ENCODE measurements around the gene UVSSA. TPM values are rescaled to one million over a fixed set of nuclear protein-coding genes. Genes with fewer than 3 reads are reported as not detected.

UVSSA gene
- total RNA-seq, 1 donor from 2014 or later, result 22.8 TPM

GRCh38 chr4:1358421-1359143, 11.6 kb downstream of the UVSSA start:
- Mint-ChIP-seq H3K4me1 (peaks cover 4% of the 10 kb centered on the region), H3K9me3 (no peaks in the 10 kb centered on the region), H3K27ac (ENCODE audit: unreplicated experiment) (peak overlapping the region; percentile 68), H3K27me3 (ENCODE audit: low read depth) (no peaks in the 10 kb centered on the region), H3K36me3 (ENCODE audit: low read depth) (peaks cover 2% of the 10 kb centered on the region), H3K4me3 (no peak overlapping the region)
- TF ChIP-seq, protein P1, sequence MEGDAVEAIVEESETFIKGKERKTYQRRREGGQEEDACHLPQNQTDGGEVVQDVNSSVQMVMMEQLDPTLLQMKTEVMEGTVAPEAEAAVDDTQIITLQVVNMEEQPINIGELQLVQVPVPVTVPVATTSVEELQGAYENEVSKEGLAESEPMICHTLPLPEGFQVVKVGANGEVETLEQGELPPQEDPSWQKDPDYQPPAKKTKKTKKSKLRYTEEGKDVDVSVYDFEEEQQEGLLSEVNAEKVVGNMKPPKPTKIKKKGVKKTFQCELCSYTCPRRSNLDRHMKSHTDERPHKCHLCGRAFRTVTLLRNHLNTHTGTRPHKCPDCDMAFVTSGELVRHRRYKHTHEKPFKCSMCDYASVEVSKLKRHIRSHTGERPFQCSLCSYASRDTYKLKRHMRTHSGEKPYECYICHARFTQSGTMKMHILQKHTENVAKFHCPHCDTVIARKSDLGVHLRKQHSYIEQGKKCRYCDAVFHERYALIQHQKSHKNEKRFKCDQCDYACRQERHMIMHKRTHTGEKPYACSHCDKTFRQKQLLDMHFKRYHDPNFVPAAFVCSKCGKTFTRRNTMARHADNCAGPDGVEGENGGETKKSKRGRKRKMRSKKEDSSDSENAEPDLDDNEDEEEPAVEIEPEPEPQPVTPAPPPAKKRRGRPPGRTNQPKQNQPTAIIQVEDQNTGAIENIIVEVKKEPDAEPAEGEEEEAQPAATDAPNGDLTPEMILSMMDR (conservative IDR thresholded peaks at IDR 0.05), result no peak
- DNase-seq (ENCODE audit: low read depth, low spot score), result no peak

DNA sequence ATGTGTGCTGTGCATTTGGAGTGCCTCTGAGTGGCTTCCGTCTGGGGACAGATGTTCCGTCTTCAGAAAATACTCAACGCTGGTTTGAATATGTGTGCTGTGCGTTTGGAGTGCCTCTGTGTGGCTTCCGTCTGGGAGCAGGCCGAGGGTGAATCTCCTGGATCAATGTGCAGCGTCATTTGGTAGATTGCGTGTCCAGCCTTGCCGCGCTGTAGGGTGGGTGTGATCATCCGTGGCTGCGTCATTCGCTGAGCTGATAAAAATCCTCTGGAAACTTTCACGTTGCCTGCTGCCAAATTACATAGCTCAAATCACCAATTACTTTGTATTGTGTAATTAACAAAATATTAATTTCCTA, 12.1 kb downstream of the UVSSA start:
- TF ChIP-seq, protein P1 (conservative IDR thresholded peaks at IDR 0.05), result no peak
- H3K9me3 Mint-ChIP-seq, result no peaks in the 10 kb centered on the region
- H3K27ac Mint-ChIP-seq (ENCODE audit: unreplicated experiment), result peak overlapping the region; percentile 68
- peaks cover 2% of the 10 kb centered on the region for H3K36me3 Mint-ChIP-seq (ENCODE audit: low read depth)
- no peak for DNase-seq (ENCODE audit: low read depth, low spot score)
- H3K4me3 Mint-ChIP-seq, result no peak overlapping the region
- H3K4me1 Mint-ChIP-seq, result peaks cover 4% of the 10 kb centered on the region
- no peaks in the 10 kb centered on the region for H3K27me3 Mint-ChIP-seq (ENCODE audit: low read depth)

- Mint-ChIP-seq H3K4me1 (peaks cover 4% of the 10 kb centered on the region), H3K27ac (ENCODE audit: unreplicated experiment) (no peak overlapping the region), H3K4me3 (no peak overlapping the region), H3K27me3 (ENCODE audit: low read depth) (no peaks in the 10 kb centered on the region), H3K36me3 (ENCODE audit: low read depth) (peaks cover 2% of the 10 kb centered on the region), H3K9me3 (no peaks in the 10 kb centered on the region)
- TF ChIP-seq, protein P1 (conservative IDR thresholded peaks at IDR 0.05), result no peak
- DNase-seq (ENCODE audit: low read depth, low spot score), result no peak
These were observed 13.0 kb downstream of the UVSSA start for GRCh38 chr4:1359976-1360375.

DNA sequence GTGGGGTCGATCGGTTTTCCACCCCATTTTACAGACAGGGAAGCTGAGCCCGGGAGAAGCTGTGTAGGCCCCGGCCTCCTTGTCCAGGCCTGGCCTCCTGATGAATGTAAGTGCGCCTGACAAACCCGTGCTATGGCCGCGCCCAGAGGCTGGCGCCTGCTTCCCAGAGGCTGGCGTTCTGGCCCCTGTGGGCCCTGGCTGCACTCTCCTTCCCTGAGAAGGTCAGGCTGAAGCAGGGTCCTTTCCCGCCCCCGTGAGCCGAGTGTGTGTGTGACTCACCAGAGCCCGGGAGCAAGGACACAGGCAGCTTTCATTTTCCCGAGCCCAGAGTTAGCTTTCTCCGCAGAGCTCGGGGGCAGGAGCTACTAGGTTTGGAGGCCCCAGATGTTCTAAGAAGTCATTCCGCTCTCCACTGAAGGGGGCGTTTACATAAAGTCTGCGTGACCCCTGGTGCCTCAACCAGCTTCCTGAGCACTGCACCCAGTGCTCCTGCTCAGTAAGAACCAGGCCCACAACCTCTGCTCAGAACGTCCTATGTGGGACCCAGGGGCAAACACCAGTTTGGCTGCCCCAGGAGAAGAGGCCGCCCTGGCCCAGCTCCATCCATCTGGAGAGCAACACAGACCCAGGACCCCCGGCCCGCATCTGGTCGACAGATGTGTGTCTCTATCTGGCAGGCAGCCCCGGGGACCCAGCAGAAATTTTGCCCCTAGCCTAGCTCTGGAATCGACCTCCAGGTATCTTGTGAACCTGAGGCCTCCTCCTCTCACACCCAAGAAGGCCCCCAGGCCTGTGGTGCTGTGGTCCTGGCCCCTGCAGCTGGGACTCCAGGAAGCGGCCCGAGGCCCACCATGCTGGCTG, 13.6 kb downstream of the UVSSA start:
- Mint-ChIP-seq H3K4me3 (no peak overlapping the region), H3K9me3 (no peaks in the 10 kb centered on the region), H3K36me3 (ENCODE audit: low read depth) (peaks cover 2% of the 10 kb centered on the region), H3K27ac (ENCODE audit: unreplicated experiment) (no peak overlapping the region), H3K4me1 (peaks cover 4% of the 10 kb centered on the region), H3K27me3 (ENCODE audit: low read depth) (no peaks in the 10 kb centered on the region)
- no peak for DNase-seq (ENCODE audit: low read depth, low spot score)
- TF ChIP-seq, protein P1 (conservative IDR thresholded peaks at IDR 0.05), result no peak

- no peaks in the 10 kb centered on the region for H3K27me3 Mint-ChIP-seq (ENCODE audit: low read depth)
These were observed 14.4 kb downstream of the UVSSA start for GRCh38 chr4:1361431-1361830.

More at GRCh38 chr4:1361431-1361830, 14.4 kb downstream of the UVSSA start:
- Mint-ChIP-seq H3K9me3 (no peaks in the 10 kb centered on the region), H3K4me1 (peaks cover under 1% of the 10 kb centered on the region), H3K4me3 (no peak overlapping the region), H3K27ac (ENCODE audit: unreplicated experiment) (no peak overlapping the region), H3K36me3 (ENCODE audit: low read depth) (peaks cover under 1% of the 10 kb centered on the region)
- TF ChIP-seq, protein P1 (conservative IDR thresholded peaks at IDR 0.05), result no peak
- no peak for DNase-seq (ENCODE audit: low read depth, low spot score)

All from neural crest cell (in vitro differentiated cells).